Activated gamma-delta T cell treated with anti-CD3 and anti-CD28 coated beads, Interleukin-2, amount 50 U/mL, for 16 hours (primary cell): Measurements from ENCODE around the gene SLC17A7.

Experiments used
- DNase-seq: peaks from one replicate; pipeline ENCODE4 v3.0.0-alpha.2; 2020; ENCODE audit warnings: low read depth

The SLC17A7 gene

GRCh38 chr19:49407079-49407478, 34.2 kb downstream of the SLC17A7 start:
- DNase-seq: no peak

- DNase-seq: no peak
Measured at GRCh38 chr19:49403404-49404187, 37.7 kb downstream of the SLC17A7 start.

GRCh38 chr19:49400029-49400428, 41.3 kb downstream of the SLC17A7 start:
- no peak for DNase-seq

- DNase-seq: no peak
Measured at GRCh38 chr19:49398931-49399330, 42.4 kb downstream of the SLC17A7 start.

GRCh38 chr19:49398001-49398615, 43.2 kb downstream of the SLC17A7 start:
- no peak for DNase-seq

- DNase-seq: no peak
Measured at GRCh38 chr19:49396738-49397505, 44.4 kb downstream of the SLC17A7 start.

GRCh38 chr19:49395581-49396407, 45.5 kb downstream of the SLC17A7 start:
- DNase-seq: no peak

- DNase-seq: no peak
Measured at GRCh38 chr19:49393881-49394280, 47.4 kb downstream of the SLC17A7 start.

- peak; percentile 67 for DNase-seq
Measured at GRCh38 chr19:49391581-49392399, 49.5 kb downstream of the SLC17A7 start.

GRCh38 chr19:49390929-49391359, 50.4 kb downstream of the SLC17A7 start:
- DNase-seq: no peak

- DNase-seq: no peak
Measured at GRCh38 chr19:49390131-49390928, 51.0 kb downstream of the SLC17A7 start.

GRCh38 chr19:49389406-49389805, 51.9 kb downstream of the SLC17A7 start:
- DNase-seq: no peak

GRCh38 chr19:49387936-49388372, 53.4 kb downstream of the SLC17A7 start, which contains the start of gene KASH5:
KASH5 (plus strand) TSS chr19:49388249; CDS start chr19:49390884, 2,635 bp downstream.
- DNase-seq: peak; percentile 72

- DNase-seq: no peak
Measured at GRCh38 chr19:49383599-49383998, 57.7 kb downstream of the SLC17A7 start.

GRCh38 chr19:49382639-49383038, 58.7 kb downstream of the SLC17A7 start:
- no peak for DNase-seq

- no peak for DNase-seq
Measured at GRCh38 chr19:49380391-49380790, 60.9 kb downstream of the SLC17A7 start.
